NCI-H2171 treated with DMSO at 0.1 percent for 48 hours (cell line): ENCODE data around the gene CCDC187.
A peak's percentile ranks its signal among the peaks of the same experiment; 100 is the strongest.
"Not testable (repeated sequence)": the region's sequence is repeated elsewhere in the genome, so short reads cannot be mapped to it uniquely, and the experiment has no call there.

Experiments used
- DNase-seq: peaks from one replicate; lab custom pipeline; 2025; lab: John Stamatoyannopoulos, UW

Gene CCDC187

DNA sequence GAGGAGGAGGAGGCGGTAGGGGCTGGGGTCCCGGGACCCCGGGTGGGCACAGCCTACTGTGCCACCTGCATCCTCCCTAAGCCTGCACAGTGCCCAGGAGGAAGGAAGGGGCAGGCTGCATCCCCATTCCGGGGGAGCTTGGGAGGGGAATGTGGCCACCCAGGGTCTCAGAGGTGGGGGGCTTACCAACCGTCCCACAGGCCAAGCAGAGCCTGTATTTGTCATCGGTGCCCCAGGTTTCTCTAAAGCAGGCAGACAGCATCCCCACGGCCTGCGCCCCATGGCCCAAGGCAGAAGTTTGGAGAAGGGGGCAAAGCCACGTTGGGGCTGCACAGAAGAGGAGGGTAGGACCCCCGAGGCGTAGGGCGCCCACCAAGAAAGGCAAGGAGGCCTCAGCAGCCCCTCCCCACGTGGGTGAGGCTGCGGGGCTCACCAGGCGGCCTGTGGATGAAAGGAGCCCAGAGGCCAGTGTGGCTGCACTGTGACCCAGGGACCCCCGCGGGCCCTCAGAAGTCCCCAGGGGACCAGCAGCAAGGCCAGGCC lies 22.9 kb upstream of the CCDC187 start:
- DNase-seq = no peak

DNA sequence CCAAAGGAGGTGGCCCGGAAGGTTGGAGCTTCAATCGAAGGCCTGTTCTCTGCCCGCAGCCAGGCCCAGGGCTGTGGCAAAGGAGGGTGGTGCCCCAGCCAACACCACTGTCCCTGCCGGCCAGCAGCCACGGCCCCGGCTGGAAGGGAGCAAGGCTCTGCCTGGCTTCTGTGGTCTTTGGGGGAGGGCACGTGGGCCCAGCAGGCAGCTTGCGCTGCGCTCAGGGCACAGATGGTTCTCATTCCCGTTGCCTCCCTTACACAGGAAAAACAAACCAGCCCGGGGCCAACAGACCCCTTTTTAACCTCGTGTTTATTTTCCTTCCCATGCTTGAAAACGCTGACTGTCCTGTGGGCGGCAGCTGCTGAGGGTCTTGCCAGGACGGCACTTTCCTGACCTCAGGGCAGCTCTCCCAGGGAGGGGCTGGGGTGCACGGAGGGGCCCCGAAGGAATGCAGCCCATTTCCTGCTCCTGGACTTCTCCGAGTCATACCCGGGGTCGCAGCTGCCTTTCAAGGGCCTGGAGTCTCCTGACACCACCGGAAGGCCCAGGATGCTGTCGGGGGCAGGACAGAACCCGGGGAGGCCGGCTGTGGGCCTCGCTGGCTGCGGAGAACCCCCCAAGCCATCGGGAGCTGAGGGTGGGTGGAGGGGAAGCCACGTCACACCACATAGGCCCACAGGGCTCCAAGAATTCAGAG lies 22.3 kb upstream of the CCDC187 start:
- peak; percentile 84 for DNase-seq

DNA sequence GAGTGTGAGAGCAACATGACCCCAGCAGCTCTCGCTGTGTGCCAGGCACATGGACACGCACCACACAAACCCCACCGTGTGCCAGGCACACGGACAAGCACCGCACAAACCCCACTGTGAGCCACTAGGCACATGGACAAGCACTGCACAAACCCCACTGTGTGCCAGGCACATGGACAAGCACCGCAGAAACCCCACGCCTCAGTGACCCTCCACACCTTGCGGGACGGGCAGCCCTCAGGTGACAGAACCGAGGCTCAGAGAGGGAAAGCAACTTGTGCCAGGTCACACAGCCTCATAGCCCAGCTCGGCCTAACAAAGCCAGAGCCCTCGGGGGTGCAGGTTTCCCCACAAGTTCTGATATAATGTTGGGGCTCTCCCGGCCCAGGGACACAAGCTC lies 21.5 kb upstream of the CCDC187 start:
- DNase-seq = no peak

DNA sequence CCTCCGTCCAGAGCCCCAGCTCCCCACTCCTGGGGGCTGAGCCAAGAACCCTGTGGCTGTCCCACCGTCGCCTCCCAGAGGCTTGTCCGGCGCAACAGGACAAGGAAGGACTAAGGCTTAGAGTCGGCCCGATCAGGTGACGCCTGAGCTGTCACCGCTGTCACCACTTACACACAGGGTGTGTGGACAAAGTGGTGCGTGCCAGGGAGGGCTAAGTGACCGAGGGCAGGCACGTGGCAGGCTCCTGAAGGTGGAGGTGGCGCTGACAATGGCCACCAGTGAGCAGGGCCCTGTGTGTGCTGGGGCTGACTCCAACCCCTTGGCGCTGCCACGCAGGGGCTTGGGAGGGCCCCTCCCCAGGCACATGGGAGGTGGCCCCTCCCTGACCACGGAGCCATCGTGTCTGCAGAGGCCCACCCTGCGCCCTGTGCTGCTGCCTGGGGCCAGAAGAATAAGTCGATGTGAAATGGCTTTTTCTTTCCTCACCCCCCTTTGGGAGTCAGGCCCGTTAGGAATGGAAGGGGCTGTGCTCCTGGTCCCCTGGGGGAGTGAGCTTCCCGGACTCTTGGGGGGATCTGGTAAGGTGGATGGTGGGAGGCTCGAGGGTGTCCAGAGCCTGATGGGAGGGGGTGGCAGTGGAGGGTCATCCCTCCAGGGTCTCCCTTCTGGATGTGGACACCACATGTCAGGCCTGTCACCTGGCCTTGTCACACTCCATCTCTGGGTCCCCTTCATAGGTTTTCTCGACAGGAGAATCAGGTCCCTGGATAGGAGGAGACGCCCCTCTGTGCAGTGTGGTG lies 20.8 kb upstream of the CCDC187 start:
- DNase-seq = peak; percentile 16

DNA sequence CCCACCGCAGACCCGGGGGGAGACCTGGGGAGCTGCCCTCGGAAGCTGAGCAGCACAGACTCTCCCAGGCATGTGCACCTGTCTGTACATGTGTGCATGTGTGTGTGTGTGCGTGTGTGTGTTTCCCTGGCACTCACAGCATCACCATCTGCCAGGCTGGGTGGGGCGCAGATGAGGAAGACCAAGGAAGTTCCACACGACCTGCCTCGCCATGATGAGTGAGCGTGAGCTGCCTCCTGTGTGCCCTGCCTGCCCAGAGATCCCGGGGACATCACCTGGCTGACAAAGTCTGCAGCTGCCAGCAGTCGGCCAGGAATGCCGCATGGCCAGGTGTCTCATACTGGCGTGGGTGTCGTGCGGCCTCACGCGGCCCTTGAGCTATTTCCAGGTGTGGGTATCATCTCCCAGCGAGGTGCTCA lies 19.5 kb upstream of the CCDC187 start:
- DNase-seq = peak; percentile 94

DNA sequence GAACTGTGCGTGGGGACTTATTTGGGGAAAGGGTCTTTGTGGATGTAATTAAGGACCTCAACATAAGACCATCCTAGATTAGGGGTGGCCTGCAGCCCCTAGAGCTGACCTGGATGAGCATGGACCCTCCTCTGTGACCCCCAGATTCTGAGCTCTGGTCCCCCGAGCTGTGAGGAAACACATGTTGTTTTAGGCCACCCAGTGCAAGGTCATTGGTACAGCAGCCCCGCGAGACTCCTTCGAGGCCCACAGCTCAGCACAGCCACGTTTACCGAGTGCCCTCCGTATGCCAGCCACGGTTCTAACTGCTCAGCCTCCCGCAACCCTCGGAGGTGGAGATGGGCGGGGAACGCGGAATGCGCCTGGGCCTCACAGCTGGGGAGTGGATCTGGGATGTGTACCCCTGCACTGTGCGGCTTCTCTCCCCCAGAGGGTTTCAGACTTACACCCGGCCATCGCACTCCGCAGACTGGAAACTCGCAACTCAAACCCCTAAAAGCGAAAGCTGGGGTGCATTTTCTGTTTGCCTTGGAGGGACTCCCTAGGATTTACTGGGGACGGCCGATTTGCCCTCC lies 18.9 kb upstream of the CCDC187 start:
- DNase-seq = peak; percentile 68

DNA sequence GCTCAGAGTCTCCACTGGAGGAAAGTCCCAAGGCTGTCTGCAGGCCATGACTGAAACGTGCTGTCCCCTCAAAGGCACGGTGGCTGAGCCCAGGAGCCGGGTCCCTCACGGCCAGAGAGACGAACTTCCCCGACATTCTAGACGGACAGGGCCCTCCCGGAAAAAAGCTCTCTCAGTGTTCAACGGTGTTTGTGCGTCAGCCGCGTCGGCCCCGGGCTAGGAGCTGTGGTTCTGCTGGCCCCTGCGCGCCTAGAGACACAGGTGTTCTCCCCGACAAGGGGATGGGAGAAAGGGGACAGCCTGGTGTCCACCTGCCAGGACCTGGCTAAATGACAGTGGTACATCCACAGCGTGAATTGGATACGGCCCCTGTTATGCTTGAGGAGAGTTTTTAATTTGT lies 17.7 kb upstream of the CCDC187 start:
- DNase-seq = no peak

DNA sequence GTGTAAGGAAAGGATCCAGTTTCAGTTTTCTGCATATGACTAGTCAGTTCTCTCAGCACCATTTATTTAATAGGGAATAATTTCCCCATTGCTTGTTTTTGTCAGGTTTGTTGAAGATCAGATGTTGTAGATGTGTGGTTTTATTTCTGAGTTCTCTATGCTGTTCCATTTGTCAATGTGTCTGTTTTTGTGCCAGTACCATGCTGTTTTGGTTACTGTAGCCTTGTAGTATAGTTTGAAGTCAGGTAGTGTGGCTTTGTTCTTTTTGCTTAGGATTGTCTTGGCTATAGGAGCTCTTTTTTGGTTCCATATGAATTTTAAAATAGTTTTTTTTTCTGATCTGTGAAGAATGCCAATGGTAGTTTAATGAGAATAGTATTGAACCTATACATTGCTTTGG lies 17.1 kb upstream of the CCDC187 start:
- DNase-seq = not testable (repeated sequence)

DNA sequence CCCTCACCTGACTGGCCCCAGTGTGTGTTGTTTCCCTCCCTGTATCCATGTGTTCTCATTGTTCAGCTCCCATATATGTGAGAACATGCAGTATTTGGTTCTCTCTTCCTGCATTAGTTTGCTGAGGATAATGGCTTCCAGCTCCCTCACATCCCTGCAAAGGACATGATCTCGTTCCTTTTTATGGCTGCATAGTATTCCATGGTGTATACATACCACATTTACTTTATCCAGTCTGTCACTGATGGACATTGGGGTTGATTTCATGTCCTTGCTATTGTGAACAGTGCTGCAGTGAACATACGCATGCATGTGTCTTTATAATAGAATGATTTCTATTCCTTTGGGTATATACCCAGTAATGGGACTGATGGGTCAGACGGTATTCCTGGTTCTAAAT lies 16.1 kb upstream of the CCDC187 start:
- DNase-seq = not testable (repeated sequence)

DNA sequence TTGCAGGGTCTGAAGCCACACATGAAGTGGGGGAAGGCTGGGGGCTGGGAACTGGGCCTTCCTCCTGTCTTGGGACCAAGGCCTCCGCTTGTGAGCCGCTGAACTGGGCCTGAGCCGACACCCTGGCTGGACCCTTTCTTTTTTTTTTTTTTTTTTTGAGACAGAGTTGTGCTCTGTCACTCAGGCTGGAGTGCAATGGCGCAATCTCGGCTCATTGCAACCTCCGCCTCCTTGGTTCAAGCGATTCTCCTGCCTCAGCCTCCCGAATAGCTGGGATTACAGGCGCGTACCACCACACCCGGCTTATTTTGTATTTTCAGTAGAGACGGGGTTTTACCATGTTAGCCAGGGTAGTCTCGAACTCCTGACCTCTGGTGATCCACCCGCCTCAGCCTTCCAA lies 15.3 kb upstream of the CCDC187 start:
- not testable (repeated sequence) for DNase-seq

DNA sequence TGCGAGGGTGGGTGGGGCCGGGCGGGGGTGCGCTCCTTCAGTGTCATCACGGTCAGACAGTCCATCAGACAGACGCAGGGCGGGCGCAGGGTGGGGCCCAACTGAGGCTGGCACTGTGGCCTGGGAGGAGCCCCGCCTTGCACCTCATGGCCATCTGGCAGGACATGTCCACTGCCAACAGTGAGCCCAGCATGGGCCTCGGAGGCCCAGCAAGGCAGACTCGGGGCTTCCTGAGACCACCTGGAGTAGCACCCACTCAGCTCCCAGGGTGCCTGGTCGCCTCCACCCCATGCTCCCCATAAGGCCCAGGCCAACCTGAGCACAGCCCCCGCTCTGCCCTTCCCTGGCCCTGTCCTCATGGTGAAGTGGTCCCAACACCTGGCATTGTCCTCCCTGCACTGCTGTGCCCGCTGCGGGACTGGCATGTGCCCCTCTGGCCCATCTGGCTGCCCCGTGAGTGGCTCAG lies 14.9 kb upstream of the CCDC187 start:
- no peak for DNase-seq

DNA sequence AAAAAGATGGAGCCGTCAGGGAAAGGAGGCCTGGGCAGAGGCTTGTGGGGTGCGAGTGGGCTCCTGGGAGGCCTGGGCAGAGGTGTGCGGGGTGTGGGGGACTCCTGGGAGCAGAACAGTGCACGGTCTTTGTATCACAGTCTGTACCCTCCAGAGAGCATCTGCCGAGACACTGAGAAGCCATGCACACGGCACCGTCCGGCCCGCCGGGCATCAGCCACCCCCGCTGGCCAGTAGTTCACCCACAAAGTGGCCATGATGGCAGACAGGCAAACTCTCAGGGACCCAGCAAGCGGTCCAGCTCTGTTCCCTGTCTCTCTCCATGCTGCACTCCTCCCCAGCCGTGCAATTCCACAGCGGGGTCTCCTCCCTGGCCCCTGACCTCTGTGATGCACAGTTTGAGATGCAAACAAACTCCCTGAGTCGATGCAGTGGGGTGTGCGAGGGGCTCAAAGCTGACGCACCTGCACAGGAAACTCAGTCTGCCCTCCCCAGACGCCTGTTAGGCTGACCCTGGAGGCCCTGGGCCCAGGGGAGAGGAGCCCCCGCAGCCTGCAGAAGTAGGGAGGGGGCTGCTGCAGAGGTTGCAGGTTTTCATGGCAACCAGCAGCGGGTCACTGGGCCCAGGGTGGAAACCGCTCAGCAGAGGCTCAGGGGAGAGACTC lies 14.3 kb upstream of the CCDC187 start:
- no peak for DNase-seq

DNA sequence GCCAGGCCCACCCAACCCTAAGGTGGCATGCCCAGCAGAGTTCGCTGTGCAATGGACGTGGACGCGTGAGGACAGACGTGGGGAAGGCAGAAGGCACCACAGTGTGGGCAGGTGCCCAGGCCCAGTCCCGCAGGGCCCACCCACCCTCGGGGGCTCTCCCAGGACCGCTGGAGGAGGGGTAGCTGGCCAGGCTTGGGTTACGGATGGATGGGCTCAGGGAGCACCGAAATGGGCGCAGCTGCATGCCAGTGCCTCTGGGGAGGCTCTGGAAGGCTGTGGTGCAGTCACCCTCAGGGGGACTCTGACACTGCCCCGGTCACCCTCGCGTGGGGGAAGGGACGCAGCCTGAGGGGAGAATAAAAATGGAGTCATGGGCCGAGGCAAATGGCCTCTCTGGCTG lies 13.8 kb upstream of the CCDC187 start:
- no peak for DNase-seq

DNA sequence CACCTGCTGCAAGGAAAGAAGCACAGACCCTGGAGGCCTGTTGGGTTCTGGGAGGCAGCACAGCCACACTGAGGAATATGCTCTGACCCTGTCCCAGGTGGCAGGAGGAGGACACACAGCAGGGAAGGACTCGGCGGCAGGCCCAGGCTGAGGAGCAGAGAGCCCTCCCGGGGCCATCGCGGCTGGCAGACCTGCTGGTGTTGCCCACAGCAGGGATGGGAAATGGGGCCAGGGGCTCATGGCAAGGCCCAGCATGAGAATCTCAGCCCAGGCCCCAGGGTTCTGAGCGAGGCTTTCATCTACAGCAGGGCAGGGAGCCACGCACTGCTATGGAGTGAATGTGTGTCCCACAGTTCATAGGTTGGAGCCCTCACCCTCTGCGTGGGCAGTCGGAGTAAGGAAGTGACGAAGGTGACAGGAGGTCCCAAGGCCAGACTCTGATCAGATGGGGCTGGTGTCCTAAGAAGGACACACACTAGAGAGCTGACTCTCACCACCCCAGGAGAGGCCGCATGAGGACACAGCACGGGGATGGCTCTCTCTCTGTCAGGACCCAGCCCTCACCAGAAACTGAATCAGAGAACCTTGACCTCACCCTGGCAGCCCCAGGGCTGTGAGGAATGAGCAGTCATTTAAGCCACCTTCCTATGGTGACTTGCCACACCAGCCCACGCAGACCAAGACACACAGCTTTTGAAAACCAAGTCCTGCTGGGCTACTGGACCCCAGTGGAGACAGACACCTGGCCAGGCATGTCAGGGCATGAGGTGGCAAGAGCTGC lies 13.2 kb upstream of the CCDC187 start:
- peak; percentile 95 for DNase-seq

DNA sequence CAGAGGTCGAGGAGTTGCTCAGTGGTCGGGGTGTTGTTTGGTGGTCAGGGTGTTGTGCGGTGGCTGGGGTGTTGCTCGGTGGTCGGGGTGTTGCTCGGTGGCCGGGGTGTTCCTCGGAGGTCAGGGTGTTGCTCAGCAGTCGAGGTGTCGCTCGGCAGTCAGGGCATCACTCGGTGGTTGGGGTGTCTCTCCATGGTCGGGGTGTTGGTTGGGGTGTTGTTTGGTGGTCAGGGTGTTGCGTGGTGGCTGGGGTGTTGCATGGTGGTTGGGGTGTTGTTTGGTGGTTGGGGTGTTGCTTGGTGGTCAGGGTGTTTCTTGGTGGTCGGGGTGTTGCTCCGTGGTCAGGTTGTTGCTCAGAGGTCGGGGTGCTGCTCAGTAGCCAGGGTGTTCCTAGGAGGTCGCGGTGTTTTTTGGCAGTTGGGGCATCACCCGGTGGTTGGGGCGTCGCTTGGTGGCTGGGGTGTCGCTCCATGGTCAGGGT lies 12.4 kb upstream of the CCDC187 start:
- DNase-seq = no peak

DNA sequence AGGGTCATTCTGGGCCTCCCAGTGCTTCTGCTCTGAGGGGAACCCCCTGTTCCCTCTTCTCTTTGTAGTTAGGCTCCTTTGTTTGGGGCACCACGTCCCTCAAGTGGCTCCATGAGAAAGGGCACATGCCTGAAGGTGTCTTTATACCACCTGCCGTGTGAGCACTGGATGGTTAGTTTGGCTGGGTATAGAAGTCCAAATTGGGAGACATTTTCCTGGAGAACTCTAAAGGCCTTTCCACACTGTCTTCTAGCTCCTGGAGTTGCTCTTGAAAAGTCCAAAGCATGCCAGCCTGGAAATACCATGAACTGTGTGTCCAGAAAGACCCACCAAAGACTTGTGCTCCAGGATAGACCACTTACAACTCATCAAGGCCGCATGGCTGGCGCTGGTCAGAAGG lies 11.1 kb upstream of the CCDC187 start:
- no peak for DNase-seq

DNA sequence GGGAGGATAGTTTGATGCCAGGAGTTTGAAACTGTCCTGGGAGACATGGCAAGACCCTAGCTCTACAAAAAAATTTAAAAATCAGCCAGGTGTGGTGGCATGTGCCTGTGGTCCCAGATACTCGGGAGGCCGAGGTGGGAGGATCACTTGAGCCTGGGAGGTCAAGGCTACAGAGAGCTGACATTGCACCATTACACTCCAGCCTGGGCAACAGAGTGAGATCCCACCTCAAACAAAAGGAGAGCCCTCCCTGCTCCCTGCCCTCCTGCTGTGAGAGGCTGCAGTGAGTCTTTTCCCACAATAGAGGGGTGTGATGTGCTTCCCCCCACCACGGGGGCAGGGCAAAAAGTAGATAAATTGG lies 10.1 kb upstream of the CCDC187 start:
- DNase-seq = no peak

DNA sequence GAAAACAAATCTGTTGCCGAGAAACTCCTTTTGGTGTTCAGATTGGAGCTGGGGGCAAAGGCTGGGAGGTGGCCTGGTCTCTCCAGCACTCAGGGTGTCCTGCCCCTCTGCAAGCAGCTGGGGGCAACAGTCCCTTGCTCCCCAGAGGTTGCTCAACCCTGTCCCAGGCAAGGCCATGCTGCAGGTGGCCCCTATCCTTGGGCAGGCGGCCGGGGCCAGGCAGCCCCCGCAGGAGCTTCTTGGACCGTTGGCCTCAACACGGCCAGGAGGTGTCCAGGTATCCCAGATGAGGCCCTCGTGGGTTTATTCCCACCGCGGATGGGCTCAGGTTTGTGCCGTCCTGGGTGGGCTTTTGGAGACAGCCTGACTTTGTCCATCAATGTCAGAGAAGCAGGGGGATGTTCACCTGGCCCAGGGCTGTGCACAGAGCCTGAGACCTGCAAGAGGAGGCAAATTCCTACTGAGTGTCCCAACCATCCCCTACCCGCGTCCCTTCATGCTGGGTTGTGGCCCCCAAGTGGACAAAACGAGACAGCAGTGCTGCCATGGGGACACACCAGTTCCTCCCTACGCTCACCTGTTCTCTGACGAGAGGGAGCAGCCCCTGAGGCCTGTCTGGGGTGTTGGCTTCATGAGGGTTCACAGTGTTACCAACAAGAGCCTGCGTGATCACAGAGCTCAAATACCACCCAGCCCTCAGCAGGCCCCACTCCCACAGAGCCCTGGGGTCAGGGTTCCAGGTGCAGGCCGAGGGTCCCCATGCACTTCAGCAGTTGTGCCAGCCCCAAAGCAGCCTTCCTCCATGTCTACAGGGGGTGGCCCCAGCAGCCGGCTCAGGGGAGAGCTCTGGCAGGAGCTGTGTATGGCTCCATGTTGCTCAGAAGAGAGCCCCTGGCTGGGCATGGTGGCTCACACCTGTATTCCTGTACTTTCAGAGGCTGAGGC lies 9.5 kb upstream of the CCDC187 start:
- no peak for DNase-seq

DNA sequence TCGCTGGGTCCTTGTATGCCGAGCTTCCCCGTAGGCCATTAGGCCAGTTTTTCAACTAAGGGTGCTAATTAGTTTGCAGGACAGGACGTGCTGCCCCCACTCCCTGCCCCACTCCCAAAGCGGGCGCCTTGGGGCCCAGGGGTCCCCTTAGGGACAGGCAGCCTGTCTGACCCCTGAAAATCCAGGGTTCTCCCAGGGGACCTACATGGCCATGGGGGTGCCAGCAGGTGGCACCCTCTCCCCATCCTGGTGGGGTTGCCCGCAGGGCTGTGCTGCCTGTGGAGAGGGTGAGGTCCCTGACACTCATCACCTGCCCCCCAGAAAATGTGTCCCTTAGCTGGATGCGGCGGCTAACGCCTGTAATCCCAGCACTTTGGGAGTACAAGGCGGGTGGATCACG lies 8.5 kb upstream of the CCDC187 start:
- DNase-seq = peak; percentile 34

DNA sequence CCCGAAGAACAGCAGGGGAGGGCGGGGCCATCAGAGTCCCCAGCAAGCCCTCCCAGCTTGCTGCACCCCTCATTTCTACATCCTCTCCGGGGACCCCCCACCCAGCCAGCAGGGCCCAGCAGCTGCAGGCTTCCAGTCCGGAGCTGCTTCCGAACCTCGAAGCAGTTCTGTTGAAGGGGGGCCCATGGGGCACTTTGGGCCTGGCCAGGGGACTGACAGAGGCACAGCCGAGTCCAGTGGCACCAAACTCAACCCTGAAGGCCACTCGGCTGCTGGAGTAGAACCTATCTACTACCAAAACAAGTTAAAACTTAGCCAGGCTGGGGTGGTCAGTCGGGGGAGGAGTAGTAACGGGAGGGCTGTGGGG lies 8.1 kb upstream of the CCDC187 start:
- no peak for DNase-seq
